Stimulated activated CD4-positive, alpha-beta T cell treated with anti-CD3 and anti-CD28 coated beads, Interleukin-12 subunit alpha, Interleukin-12 subunit beta, amount 100 ng/mL, for 4 hours (primary cell): ENCODE data around the gene TBC1D3D.
"Not testable (repeated sequence)": the region's sequence is repeated elsewhere in the genome, so short reads cannot be mapped to it uniquely, and the experiment has no call there.

Experiments
- DNase-seq: peaks from one replicate; pipeline ENCODE4 v3.0.0-alpha.2; 2020

The TBC1D3D gene

GRCh38 chr17:38003676-38004075 lies at the start of gene TBC1D3D:
Gene TBC1D3D, plus strand, starts transcription at chr17:38003976. Its CDS starts 1,585 bp downstream, at chr17:38005561.
- not testable (repeated sequence) for DNase-seq

DNA sequence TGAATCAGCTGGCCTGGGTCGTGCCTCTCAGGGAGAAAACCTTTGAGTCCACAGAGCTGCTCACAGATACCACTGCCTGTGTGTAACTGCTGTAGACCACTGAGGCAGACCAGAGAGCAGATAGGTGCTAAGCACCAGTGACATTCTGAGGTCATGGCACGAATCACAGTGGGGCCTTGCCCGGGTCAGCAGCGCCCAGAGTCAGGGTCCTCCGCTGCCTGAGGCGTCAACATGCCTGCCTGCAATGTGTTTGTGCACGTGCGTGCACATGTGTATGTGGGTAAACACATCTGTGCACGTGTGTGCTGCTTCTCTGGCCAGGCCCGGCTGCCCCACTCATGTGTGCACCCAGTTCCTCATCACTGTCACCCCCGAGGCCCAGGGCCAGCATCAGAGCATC lies 14.8 kb upstream of the TBC1D3D start, which contains the start of gene TBC1D3L:
TBC1D3L (minus strand) TSS at position 101 of the 400 bp plus-strand sequence. CDS start 1,540 bp downstream, outside the sequence.
- not testable (repeated sequence) for DNase-seq
